LNCAP (cell line): Measurements from ENCODE around the gene MSL1.

Experiments used
- TF ChIP-seq, protein P1 (sequence below): fragments of 450-650 bp; IDR thresholded peaks from 2 replicates; pipeline ENCODE4 v1.5.1; 2017; ENCODE audit warnings: mild to moderate bottlenecking

Gene MSL1

DNA sequence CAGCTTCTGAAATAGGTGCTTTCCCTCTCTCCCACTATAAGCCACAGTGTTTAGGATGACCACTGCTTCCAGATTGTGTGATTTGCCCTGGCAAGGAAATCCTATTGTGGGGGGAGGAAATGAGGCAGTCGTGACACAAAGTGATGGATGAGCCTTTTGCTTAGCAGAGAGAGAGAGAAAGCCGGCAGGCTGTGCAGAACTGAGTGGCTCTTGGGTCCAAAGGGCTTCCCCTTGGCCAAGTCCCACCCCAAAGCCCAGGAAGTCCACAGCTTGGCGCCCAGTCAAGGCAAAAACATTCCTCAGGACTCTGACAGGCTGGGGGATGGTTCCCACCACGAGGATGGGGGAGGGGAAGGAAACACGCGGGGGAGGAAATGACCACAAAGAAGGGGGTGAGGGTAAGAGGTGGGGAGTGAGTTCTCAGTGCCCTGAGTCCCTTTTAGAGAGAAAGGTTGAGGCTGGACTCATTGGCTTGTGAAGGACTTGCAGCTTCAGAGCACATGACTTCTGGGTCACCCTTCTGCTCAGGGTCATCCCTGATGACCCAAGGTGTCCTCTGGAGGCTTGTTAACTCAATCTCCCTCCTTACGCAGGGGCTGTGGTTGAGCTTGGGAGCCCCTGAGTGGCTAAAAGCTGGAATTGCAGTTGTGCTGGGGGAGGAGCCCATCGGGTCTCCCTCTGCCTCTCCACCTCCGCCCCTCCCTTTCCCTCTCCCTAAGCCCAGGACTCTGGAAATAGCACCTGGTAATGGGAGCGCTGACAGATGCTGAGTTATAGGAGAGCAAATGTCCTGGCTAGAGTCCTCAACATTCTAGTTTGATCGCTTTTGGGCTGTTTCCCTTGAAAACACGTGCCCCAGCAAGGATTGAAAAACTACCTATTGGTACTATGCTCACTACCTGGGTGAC, 10.3 kb upstream of the MSL1 start:
- TF ChIP-seq, protein P1, sequence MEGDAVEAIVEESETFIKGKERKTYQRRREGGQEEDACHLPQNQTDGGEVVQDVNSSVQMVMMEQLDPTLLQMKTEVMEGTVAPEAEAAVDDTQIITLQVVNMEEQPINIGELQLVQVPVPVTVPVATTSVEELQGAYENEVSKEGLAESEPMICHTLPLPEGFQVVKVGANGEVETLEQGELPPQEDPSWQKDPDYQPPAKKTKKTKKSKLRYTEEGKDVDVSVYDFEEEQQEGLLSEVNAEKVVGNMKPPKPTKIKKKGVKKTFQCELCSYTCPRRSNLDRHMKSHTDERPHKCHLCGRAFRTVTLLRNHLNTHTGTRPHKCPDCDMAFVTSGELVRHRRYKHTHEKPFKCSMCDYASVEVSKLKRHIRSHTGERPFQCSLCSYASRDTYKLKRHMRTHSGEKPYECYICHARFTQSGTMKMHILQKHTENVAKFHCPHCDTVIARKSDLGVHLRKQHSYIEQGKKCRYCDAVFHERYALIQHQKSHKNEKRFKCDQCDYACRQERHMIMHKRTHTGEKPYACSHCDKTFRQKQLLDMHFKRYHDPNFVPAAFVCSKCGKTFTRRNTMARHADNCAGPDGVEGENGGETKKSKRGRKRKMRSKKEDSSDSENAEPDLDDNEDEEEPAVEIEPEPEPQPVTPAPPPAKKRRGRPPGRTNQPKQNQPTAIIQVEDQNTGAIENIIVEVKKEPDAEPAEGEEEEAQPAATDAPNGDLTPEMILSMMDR = peak; percentile 74

DNA sequence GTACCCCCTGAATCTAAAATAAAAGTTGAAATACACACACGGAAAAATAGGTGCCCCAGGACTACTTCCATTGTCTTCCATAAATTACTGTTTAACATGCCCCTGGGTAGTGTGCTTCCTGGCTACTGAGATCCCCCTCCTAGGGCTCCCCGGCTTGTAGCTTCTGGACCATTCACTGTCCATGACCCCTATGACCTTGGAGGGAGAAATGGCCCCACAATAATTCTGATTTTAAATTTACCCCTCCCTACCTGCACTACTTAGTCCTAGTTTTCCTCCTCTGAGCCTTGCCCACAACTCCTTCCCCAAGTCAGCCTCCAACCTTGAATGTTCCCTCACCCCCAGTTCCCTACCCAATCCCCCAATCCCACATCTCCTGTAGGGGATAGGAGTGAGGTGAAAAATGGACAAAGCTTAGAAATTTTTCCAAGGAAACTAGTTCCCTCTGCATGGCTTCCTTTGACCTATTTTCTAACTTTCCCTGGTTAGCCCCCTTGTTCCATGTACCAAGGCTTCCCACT, 9.5 kb upstream of the MSL1 start:
- TF ChIP-seq, protein P1 = no peak

DNA sequence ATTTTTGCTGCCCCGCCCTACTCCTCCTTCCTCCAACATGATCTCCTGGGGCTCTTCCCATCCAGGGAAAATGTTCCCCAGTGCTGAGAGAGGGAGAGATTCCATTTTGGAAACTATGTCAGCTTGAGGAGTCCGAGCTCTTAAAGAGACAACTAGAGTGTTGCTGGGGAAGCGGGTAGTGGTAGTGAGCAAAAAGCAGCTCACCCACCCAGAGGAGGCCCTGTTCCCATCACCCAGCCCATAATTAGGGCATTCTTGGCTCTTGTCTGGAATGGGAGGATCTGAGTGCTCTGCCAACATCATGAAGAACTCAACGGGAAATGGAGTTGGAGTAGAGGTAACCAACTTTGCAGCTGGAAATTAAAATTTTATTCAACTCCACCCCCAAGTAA, 9.1 kb upstream of the MSL1 start:
- TF ChIP-seq, protein P1 = no peak

DNA sequence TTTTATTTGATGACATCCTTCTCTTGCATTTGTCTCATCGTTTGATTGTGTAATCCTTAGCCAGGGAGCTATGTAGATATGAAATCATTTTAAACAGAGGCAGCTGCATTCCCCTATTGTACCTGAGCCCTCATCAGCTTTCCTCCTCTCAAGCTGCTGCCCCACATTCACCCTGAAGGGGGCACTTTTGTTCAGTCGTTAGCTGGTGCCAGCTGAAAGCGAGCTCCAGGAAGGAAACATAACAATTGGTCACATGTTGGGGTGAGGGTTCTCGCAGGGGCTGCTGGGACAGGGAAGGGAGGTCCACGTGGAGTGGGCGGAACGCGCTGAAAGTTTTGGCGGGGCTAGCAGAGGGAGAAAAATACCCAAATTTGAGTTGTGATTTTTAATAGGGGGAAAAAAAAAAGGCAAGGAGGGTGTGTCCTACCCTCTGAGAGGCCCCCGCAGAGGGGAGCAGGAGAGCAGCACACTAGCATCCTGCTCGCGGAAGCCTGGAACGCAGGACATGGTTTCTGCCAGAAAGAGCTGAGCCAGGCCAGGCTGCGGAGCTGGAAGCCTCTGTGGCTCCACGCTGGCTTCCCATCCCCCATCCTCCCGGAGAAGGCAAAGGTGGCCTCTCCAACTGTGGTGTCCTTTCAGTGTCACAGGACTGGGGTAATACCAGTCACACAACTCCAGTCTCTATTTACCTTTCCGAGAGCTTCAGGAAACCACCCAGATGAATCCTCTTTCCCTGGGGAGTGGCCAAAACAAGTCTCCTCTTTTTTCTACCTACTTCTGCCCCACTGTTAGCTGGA, 8.5 kb upstream of the MSL1 start:
- TF ChIP-seq, protein P1 = peak; percentile 91

DNA sequence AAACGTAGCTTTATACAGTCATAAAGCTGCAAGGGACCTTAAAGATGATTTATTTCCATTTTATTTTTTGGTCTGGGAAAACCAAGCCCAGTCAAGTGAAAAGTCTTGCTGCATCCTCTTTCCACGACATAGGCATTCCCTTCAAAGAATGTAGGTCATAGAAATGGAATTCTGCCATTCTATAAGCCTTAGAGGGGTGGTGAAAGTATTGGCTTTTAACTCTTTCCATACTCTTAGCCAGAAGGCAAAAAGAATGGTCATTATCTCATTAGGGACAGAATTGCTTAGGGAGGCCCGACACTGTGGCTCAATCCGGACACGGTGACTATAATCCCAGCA, 7.9 kb upstream of the MSL1 start:
- TF ChIP-seq, protein P1 = no peak

DNA sequence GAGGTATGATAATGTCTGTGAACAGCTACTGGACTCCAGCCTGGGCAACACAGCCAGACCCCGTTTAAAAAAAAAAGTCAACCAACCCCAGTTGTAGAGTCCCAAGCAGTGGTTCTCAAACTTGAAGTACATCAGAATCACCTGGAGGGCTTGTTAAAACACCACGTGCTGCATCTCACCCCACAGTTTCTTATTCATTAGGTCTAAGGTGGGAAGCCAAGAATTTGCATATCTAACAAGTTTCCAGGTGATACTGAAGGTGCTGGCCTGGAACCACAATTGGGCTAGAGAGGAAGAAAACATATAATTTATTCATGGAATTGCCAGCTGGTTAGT, 6.7 kb upstream of the MSL1 start:
- TF ChIP-seq, protein P1 = no peak

DNA sequence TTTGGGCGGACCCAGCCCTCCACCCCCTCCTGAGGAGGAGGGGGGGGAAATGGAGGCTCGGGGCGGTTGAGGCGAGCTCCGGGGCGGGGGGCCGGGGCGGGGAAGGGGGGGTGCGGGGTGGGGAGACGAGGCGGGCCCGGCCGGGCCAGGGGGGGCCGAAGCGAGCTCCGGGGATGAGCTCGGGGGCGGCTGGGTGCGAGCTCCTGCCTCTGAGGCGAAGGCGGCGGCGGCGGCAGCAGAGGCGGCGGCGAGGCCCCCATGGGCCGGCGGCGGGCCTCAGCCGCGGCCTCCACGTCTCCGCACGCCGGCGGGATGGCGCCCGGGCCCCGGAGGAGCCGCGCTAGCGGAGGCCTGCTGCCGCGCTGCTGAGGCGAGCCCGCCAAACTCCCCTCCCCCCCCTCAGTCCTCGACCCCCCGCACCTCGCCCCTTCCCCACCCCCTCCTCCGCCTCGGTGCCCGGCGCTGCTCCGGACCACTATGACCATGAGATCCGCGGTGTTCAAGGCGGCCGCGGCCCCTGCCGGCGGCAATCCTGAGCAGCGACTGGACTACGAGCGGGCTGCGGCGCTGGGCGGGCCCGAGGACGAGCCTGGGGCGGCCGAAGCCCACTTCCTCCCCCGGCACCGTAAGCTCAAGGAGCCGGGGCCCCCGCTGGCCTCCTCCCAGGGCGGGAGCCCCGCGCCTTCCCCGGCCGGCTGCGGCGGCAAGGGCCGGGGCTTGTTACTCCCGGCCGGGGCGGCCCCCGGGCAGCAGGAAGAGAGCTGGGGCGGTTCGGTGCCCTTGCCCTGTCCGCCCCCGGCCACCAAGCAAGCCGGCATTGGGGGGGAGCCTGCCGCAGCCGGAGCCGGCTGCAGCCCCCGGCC, 596 bp downstream of the MSL1 start:
- TF ChIP-seq, protein P1 = no peak
